Subcutaneous abdominal adipose tissue (tissue), 5 donors: ENCODE data around the gene NKAIN4.
"Not testable (repeated sequence)": the region's sequence is repeated elsewhere in the genome, so short reads cannot be mapped to it uniquely, and the experiment has no call there.

Source experiments
- H3K27ac ChIP-seq: one replicate; pipeline ENCODE4 v1.7.0; 2013; ENCODE audit warnings: low read depth, mild to moderate bottlenecking, inconsistent platforms, low read length, moderate library complexity
- H3K27me3 ChIP-seq, 5 donors: one replicate each; pipeline ENCODE4 v1.7.0; 2013; ENCODE audit warnings: low read length in 5 of 5, inconsistent platforms in 1 of 5; ENCODE audit not compliant: control insufficient read depth in 5 of 5, insufficient read depth in 4 of 5
- H3K36me3 ChIP-seq, 5 donors: one replicate each; pipeline ENCODE4 v1.7.0; 2013; ENCODE audit warnings: low read length in 5 of 5; ENCODE audit not compliant: control insufficient read depth in 5 of 5, insufficient read depth in 5 of 5
- H3K4me1 ChIP-seq, 5 donors: one replicate each; pipeline ENCODE4 v1.7.0; 2013; ENCODE audit warnings: low read length in 5 of 5, mild to moderate bottlenecking in 3 of 5, moderate library complexity in 1 of 5; ENCODE audit not compliant: control insufficient read depth in 5 of 5, insufficient read depth in 5 of 5
- H3K4me3 ChIP-seq, 5 donors: one replicate each; pipeline ENCODE4 v1.7.0; 2013; ENCODE audit warnings: low read length in 5 of 5, low read depth in 1 of 5
- H3K9ac ChIP-seq, 5 donors: one replicate each; pipeline ENCODE4 v1.7.0; 2013; ENCODE audit warnings: low read length in 5 of 5, mild to moderate bottlenecking in 4 of 5, moderate library complexity in 3 of 5
- H3K9me3 ChIP-seq, 5 donors: one replicate each; pipeline ENCODE4 v1.7.0; 2013; ENCODE audit warnings: low read length in 5 of 5; ENCODE audit not compliant: control insufficient read depth in 5 of 5
- donor health status: healthy.
- donor health status: healthy.
- donor health status: healthy.
- donor health status: healthy.
- donor health status: healthy.

NKAIN4 gene

DNA sequence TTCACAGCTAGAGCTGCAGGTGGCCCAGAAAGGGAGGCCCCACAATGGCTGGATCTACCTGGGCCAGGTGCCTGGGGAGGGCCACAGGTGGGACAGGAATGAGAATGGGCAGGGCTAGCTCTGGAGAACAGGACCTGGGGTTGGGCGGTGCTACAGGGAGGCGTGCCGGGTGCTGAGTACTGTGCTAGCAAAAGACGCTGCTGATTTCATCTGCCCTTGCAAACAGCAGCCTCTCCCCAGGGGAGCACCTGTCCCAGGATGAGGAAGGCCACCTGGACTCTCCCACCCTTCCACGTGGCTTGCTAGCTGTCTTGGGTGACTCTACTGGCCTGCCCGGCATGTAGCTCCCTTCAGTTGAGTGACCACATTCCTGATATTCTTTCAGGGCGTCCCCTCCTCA lies 31.7 kb downstream of the NKAIN4 start:
- H3K9ac ChIP-seq, result no peak overlapping the region
- peaks cover 5 to 25% (median 21%) of the 10 kb centered on the region in 5 donors for H3K27me3 ChIP-seq
- H3K27ac ChIP-seq, result no peak overlapping the region
- no peaks in the 10 kb centered on the region for H3K36me3 ChIP-seq
- no peak overlapping the region for H3K4me3 ChIP-seq
- H3K4me1 ChIP-seq, result no peaks in the 10 kb centered on the region
- H3K9me3 ChIP-seq, result no peaks in the 10 kb centered on the region

DNA sequence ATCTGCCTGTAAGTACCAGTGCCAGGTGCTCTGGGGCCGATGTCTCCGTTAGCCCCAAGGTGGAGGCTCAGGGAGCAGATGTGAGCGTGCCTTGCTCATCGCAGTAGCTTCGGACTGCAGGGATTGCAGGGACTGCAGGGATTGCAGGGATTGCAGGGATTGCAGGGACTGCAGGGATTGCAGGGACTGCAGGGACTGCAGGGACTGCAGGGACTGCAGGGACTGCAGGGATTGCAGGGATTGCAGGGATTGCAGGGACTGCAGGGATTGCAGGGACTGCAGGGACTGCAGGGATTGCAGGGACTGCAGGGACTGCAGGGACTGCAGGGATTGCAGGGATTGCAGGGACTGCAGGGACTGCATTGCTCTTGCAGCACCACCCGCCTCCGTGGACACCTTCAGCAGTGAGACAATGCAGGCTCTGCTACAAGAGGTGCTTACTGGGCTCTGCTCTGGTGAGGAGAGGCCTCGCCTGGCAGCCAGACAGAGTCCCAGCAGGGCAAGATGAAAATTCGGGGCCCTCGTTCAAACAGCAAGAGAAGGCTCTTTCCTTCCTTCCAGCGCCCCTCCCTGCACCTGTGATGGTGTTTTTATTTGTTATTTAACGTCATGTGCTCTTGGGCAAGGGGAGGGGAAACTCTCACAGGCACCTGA lies 32.7 kb downstream of the NKAIN4 start:
- H3K36me3 ChIP-seq, H3K9me3 ChIP-seq, H3K9ac ChIP-seq, H3K4me3 ChIP-seq, H3K27ac ChIP-seq, H3K4me1 ChIP-seq: not testable (repeated sequence)
- H3K27me3 ChIP-seq, result peaks cover 5 to 25% (median 21%) of the 10 kb centered on the region in 5 donors

DNA sequence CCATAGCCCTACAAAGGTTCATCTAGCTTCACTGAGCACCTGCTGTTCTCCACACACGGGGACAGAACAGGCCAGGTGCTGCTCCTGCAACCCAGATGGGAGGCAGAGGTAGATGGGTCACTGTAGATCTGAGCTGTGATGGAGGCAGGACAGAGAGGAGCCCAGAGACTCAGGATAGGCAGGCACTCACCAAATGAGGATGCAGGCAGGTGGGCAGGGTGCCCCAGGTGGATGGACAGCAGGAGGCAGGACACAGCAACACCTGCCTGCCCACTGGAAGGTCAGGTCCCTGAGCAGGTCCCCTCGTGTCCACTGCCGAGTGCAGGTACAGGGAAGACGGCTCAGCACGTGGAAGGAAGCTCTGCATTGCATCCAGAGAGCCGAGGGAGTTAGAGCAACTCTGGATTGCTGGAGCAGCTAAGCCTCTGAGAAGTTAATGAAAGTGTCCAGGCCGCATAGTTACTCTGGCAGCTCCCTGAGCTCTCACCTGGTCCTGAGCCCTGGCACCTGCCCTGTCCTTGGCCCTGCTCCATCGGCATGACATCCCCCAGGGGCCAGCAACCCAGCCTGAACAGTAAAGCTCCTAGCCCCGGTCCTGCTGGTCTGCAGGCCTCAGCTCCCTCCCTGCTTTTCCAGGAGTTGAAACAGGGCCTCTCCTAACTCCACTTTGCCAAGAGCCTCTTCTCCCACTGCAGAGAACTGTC lies 33.4 kb downstream of the NKAIN4 start:
- Histone ChIP-seq H3K36me3 (no peaks in the 10 kb centered on the region), H3K9me3 (no peaks in the 10 kb centered on the region), H3K9ac (no peak overlapping the region), H3K27me3 (peaks cover 5 to 25% (median 21%) of the 10 kb centered on the region in 5 donors), H3K4me3 (no peak overlapping the region), H3K27ac (no peak overlapping the region), H3K4me1 (peaks cover 0 to 8% (median 7%) of the 10 kb centered on the region in 5 donors)

DNA sequence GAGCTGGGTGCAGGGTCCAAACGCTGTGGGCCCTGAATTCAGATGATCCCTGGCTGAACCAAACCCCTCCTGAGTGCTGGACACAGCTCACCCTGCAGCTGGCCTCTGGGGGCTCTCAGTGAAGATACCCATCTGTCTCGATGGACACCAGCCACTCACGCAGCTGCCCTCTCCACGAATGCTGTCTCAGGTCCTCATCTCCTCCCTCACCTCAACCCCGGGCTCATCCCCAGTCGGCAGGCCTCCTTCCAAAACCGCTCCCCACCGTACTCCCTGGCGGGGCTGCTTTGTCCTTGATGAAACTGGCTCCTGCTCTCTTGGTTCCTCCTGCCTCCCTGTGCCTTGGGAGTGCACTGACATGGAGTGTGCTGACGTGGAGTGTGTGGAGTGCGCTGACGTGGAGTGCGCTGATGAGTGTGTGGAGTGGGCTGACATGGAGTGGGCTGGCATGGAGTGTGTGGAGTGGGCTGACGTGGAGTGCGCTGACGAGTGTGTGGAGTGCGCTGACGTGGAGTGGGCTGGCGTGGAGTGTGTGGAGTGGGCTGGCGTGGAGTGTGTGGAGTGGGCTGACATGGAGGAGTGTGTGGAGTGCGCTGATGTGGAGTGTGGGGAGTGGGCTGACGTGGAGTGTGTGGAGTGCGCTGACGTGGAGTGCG lies 34.3 kb downstream of the NKAIN4 start:
- no peak overlapping the region for H3K4me3 ChIP-seq
- no peaks in the 10 kb centered on the region for H3K36me3 ChIP-seq
- H3K27ac ChIP-seq, result no peak overlapping the region
- no peaks in the 10 kb centered on the region for H3K9me3 ChIP-seq
- H3K9ac ChIP-seq, result no peak overlapping the region
- peaks cover 1 to 12% (median 12%) of the 10 kb centered on the region in 5 donors for H3K4me1 ChIP-seq
- peaks cover 5 to 25% (median 21%) of the 10 kb centered on the region in 5 donors for H3K27me3 ChIP-seq

DNA sequence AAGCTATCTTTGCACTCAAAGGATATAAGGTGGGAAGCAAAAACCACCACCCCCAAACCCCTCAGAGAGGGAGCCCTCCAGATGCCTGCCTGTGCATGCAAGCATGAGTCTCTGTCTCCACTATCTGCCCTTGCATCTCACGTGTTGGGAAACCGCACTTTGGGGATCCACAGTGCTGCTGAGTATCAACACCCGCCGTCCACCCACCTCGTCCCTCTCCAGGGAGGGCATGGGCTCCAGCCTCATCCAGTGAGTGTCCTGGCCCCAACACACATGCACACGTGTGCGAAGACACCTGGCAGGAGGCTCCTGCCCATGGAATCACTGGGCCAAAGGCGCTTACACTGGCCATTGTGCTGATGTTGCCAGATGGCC lies 34.8 kb downstream of the NKAIN4 start:
- H3K4me1 ChIP-seq, result peaks cover 1 to 18% (median 17%) of the 10 kb centered on the region in 5 donors
- no peak overlapping the region for H3K9ac ChIP-seq
- peaks cover 0 to 2% (median 0%) of the 10 kb centered on the region in 5 donors for H3K36me3 ChIP-seq
- no peak overlapping the region for H3K27ac ChIP-seq
- peaks cover 5 to 25% (median 21%) of the 10 kb centered on the region in 5 donors for H3K27me3 ChIP-seq
- no peak overlapping the region for H3K4me3 ChIP-seq
- H3K9me3 ChIP-seq, result no peaks in the 10 kb centered on the region

DNA sequence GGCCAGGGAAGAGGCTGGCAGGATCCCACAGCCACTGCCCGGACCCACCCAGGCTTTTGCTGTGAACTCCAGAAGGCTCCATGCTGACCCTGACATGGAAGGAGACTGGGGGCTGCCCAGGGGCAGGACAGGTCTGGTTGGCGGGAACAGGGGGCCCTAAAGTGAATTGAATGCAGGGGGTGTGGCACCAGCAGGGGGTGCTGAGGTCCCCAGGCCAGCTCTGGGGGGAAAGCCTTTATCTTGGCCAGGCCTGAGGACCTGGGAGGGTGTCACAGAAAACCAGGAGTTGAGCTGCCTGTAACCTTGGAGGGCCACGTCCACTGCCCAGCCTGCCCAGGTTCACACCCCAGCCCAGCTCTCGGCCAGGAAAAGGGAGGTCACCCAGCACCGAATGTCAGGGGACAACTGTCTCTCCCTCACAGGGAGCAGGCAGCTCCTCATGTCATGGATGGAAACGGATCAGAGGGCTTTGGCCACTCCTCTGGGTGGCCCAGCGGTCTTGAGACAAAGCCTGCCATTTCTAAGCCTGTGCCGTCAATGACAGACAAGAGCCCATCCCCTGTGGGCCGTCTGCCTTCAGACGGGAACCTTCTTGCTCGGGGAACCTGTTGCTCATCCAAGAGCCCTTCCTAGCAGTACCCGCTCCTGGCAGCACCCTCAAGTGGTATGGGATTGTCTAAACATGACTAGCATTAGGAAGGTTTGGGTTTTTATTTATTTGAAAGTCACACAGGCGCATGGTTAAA lies 35.4 kb downstream of the NKAIN4 start:
- no peak overlapping the region for H3K27ac ChIP-seq
- no peak overlapping the region for H3K9ac ChIP-seq
- H3K4me1 ChIP-seq, result peaks cover 1 to 23% (median 19%) of the 10 kb centered on the region in 5 donors
- peaks cover 5 to 25% (median 21%) of the 10 kb centered on the region in 5 donors for H3K27me3 ChIP-seq
- peaks cover 0 to 4% (median 0%) of the 10 kb centered on the region in 5 donors for H3K36me3 ChIP-seq
- H3K9me3 ChIP-seq, result no peaks in the 10 kb centered on the region
- no peak overlapping the region for H3K4me3 ChIP-seq

DNA sequence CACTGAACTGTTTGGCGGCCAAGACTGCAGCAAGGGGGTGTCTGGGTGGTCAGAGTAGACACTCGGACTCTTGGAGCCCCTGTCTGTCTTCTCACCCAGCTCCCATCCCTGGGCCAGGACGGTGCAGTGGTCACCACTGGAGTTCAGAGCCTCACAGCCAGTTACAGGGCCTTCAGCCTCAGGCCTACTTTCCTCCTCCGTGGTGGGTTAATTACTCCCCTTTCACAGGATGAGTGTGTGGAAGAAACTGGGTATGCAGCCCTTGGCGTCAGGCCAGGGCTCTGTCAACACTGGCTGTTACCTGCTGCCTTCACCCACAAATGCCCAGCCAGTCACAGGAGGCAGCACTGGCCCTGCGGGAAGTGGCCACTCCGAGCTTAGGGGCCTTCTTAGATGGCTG lies 36.6 kb downstream of the NKAIN4 start:
- peaks cover 2 to 30% (median 23%) of the 10 kb centered on the region in 5 donors for H3K4me1 ChIP-seq
- no peak overlapping the region for H3K9ac ChIP-seq
- no peak overlapping the region for H3K4me3 ChIP-seq
- peaks cover 5 to 23% (median 21%) of the 10 kb centered on the region in 5 donors for H3K27me3 ChIP-seq
- no peaks in the 10 kb centered on the region for H3K9me3 ChIP-seq
- no peak overlapping the region for H3K27ac ChIP-seq
- H3K36me3 ChIP-seq, result peaks cover 0 to 13% (median 8%) of the 10 kb centered on the region in 5 donors

DNA sequence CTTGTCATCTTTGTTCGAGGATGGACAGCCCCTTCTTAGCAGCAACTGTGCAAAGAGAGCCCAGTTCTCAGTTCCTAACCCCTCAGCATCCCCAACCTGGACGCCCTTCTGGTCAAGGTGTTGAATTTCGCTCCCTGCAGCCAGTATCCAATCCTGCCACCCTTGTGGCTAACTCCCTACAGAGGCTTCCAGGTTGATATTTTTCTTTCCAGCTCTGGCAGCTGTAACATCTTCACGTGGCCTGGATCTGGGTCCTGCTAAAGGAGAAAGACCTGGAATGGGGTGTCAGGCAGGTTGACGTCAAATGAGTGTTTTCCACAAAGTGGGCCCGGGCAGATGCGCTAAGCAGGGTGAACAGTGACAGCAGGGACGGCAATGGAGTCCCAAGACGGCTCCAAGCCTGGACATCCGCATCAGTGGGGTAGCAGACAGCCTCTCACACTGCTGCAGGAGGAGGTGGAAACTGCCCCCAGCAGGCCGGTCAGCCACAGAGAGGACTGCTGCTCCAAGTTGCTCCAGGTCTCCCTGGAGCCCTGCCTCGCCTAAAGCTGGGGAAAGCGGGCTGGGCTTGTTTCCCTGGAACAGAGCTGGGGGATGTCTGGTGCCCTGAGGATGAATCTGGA lies 37.3 kb downstream of the NKAIN4 start:
- no peaks in the 10 kb centered on the region for H3K9me3 ChIP-seq
- peaks cover 0 to 20% (median 16%) of the 10 kb centered on the region in 5 donors for H3K36me3 ChIP-seq
- peak overlapping the region; percentile 54 to 84 (median 73) for H3K4me3 ChIP-seq
- H3K4me1 ChIP-seq, result peaks cover 4 to 37% (median 30%) of the 10 kb centered on the region in 5 donors
- peak overlapping the region in 4 of 5 donors; percentile 76 to 84 (median 81) for H3K9ac ChIP-seq
- peaks cover under 1 to 21% (median 17%) of the 10 kb centered on the region in 5 donors for H3K27me3 ChIP-seq
- H3K27ac ChIP-seq, result no peak overlapping the region

DNA sequence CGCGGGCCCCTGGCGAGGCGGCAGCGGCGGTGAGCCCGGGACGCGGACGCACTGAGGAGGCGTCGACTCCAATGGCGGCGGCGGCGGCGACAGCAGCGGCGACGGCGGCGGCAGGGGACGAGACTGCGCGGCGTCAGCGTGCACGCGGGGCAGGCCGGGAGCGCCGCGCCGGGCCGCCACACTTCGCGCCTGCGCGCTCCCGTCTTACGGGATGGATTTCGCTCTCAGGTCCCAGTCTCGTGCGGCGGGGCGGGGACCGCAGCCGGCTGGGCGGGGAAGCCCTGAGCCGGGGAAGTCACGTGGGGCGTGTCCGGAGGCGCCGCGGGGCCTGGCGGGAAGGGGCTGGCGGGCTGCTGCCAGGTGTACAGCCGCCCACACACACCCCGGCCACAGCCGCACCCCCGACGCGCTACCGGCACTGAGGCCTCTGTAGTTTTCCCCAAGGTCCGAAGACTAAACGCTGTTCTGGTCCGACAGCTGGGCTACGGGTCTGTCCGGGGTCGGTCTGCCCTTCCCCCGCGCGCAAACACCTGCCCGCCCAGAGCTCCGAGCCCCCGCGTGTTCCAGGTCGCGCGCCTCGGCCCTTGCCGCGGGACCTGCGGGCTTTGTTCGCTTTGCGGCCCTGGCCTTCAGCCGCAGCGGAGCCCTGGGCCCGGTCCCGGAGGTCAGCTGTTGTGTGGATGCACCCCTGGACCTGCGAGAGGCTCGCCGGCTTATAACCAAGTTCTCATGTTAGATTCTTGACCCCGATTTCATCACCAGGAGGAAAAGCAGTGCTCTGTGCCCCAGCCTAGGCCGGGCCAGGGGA lies 38.0 kb downstream of the NKAIN4 start, which contains the start of gene YTHDF1:
Gene YTHDF1, minus strand, starts transcription at position 91 of the 808 bp plus-strand sequence. CDS start 239 bp downstream, outside the sequence.
- Histone ChIP-seq H3K27me3 (peaks cover 0 to 21% (median 17%) of the 10 kb centered on the region in 5 donors), H3K4me1 (peaks cover 4 to 41% (median 30%) of the 10 kb centered on the region in 5 donors), H3K9ac (peak within 1 kb of the TSS; percentile 78 to 88 (median 84)), H3K9me3 (no peaks in the 10 kb centered on the region), H3K36me3 (peaks cover 0 to 27% (median 21%) of the 10 kb centered on the region in 5 donors), H3K4me3 (peak within 1 kb of the TSS; percentile 71 to 87 (median 83)), H3K27ac (peak within 1 kb of the TSS; percentile 50)
